Stimulated activated CD8-positive, alpha-beta memory T cell treated with anti-CD3 and anti-CD28 coated beads, Interleukin-12 subunit alpha, Interleukin-12 subunit beta, amount 100 ng/mL, for 1 hour (primary cell): ENCODE data around the gene NR6A1.

Experiments used
- DNase-seq: peaks from one replicate; pipeline ENCODE4 v3.0.0-alpha.2; 2020; ENCODE audit warnings: low read depth

NR6A1 gene

GRCh38 chr9:124574534-124575375, 196.4 kb downstream of the NR6A1 start:
- DNase-seq, result no peak

GRCh38 chr9:124570942-124571666, 200.0 kb downstream of the NR6A1 start:
- DNase-seq, result no peak

GRCh38 chr9:124569942-124570341, 201.2 kb downstream of the NR6A1 start:
- no peak for DNase-seq

- no peak for DNase-seq
Observed at GRCh38 chr9:124567362-124567761, 203.7 kb downstream of the NR6A1 start.

GRCh38 chr9:124562328-124562727, 208.8 kb downstream of the NR6A1 start:
- DNase-seq, result no peak

GRCh38 chr9:124559871-124560270, 211.2 kb downstream of the NR6A1 start:
- no peak for DNase-seq

GRCh38 chr9:124558777-124559470, 212.2 kb downstream of the NR6A1 start:
- DNase-seq, result no peak

- DNase-seq, result no peak
Observed at GRCh38 chr9:124557895-124558294, 213.2 kb downstream of the NR6A1 start.

- no peak for DNase-seq
Observed at GRCh38 chr9:124555043-124555442, 216.1 kb downstream of the NR6A1 start.

GRCh38 chr9:124553738-124554137, 217.4 kb downstream of the NR6A1 start:
- DNase-seq, result no peak

GRCh38 chr9:124552273-124552605, 218.9 kb downstream of the NR6A1 start:
- DNase-seq, result no peak

- DNase-seq, result peak; percentile 1
Observed at GRCh38 chr9:124551472-124552272, 219.4 kb downstream of the NR6A1 start.

- no peak for DNase-seq
Observed at GRCh38 chr9:124550072-124550471, 221.0 kb downstream of the NR6A1 start.

- no peak for DNase-seq
Observed at GRCh38 chr9:124549016-124549415, 222.1 kb downstream of the NR6A1 start.

GRCh38 chr9:124544535-124544934, 226.6 kb downstream of the NR6A1 start:
- no peak for DNase-seq

- DNase-seq, result no peak
Observed at GRCh38 chr9:124541824-124542223, 229.3 kb downstream of the NR6A1 start.

GRCh38 chr9:124537926-124538325, 233.2 kb downstream of the NR6A1 start:
- DNase-seq, result no peak

- DNase-seq, result no peak
Observed at GRCh38 chr9:124535846-124536245, 235.3 kb downstream of the NR6A1 start.

GRCh38 chr9:124532897-124533296, 238.2 kb downstream of the NR6A1 start:
- DNase-seq, result no peak

- DNase-seq, result no peak
Observed at GRCh38 chr9:124531115-124531514, 240.0 kb downstream of the NR6A1 start.

- DNase-seq, result no peak
Observed at GRCh38 chr9:124530246-124530645, 240.9 kb downstream of the NR6A1 start.

GRCh38 chr9:124527781-124528180, 243.3 kb downstream of the NR6A1 start:
- no peak for DNase-seq
